NB4 (cell line): ENCODE measurements around the gene RAB3C.

Experiments used
- MYC ChIP-seq: IDR thresholded peaks from 2 replicates; pipeline ENCODE4 v1.6.1; 2011; ENCODE audit warnings: low read depth, low read length
- POLR2A ChIP-seq: IDR thresholded peaks from 2 replicates; pipeline ENCODE4 v1.6.1; 2011; ENCODE audit warnings: mild to moderate bottlenecking; ENCODE audit not compliant: insufficient read length; ENCODE audit errors: extremely low read depth
- TF ChIP-seq, protein P1 (sequence below): IDR thresholded peaks from 2 replicates; pipeline ENCODE4 v1.6.1; 2011; ENCODE audit warnings: low read depth, low read length
- TF ChIP-seq, protein P2 (sequence below): IDR thresholded peaks from one replicate; pipeline ENCODE4 v1.5.1; 2012; ENCODE audit warnings: low read depth, low read length

DNA sequence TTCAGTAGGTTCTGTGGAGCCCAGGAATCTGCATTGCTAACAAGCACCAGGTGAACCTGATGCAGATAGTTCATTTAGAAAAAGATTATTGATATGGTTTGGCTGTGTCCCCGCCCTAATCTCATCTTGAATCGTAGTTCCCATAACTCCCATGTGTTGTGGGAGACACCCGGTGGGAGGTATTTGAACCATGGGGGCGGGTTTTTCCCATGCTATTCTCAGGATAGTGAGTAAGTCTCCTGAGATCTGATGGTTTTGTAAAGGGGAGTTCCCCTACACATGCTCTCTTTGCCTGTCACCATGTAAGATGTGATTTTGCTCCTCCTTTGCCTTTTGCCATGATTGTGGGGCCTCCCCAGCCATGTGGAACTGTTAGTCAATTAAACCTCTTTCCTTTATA lies 212.0 kb downstream of the RAB3C start:
- TF ChIP-seq POLR2A (no peak), MYC (no peak)
- TF ChIP-seq, protein P1, sequence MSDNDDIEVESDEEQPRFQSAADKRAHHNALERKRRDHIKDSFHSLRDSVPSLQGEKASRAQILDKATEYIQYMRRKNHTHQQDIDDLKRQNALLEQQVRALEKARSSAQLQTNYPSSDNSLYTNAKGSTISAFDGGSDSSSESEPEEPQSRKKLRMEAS, result no peak
- TF ChIP-seq, protein P2, sequence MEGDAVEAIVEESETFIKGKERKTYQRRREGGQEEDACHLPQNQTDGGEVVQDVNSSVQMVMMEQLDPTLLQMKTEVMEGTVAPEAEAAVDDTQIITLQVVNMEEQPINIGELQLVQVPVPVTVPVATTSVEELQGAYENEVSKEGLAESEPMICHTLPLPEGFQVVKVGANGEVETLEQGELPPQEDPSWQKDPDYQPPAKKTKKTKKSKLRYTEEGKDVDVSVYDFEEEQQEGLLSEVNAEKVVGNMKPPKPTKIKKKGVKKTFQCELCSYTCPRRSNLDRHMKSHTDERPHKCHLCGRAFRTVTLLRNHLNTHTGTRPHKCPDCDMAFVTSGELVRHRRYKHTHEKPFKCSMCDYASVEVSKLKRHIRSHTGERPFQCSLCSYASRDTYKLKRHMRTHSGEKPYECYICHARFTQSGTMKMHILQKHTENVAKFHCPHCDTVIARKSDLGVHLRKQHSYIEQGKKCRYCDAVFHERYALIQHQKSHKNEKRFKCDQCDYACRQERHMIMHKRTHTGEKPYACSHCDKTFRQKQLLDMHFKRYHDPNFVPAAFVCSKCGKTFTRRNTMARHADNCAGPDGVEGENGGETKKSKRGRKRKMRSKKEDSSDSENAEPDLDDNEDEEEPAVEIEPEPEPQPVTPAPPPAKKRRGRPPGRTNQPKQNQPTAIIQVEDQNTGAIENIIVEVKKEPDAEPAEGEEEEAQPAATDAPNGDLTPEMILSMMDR, result no peak
